GM18867 (cell line): ENCODE data around the gene TMEM100.

Experiments used
- ATAC-seq: cut with Tn5 transposase; IDR thresholded peaks from one replicate; pipeline ENCODE4 v1.9.1; 2021; ENCODE audit warnings: mild to moderate bottlenecking, moderate library complexity; ENCODE audit not compliant: unreplicated experiment

The TMEM100 gene

DNA sequence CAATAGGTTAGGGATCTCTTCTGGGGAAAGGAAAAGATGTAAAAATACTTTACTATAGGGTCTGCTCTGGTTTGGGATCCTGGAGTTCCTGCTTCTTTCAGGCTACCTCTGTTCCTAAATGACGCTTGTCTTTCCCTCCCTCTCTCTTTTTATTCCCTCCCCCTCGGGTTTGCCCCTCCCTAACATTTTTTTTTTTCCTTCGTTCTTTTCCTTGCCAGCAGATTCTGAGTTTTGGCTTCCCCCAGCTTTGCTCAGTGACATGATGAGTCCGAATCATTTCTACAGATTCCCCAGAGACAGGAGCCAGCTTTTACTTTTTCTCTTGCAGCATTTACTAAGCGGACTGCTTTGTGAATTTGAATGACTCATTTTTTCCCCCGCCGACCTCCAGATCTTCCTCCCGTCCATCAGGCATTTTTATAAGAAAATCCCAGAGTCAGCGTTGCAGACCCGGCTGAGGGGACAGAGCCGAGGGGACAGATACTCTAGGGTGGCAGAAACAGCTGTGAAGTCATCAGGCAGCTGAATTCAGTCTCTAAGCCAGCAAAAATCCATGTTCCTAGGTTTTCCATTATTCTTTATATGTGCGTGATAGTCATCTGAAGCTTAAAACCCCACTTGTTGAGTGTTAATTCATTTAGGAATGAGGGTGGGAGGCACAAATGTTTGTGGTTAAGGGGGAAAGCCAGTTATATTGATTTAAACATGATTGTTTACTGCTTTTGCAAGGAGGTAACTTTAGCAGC lies at the start of gene TMEM100:
Gene TMEM100 (minus strand): TSS at position 123 of the 746 bp plus-strand sequence. CDS start 1,794 bp downstream, outside the sequence.
- no peak for ATAC-seq

GRCh38 chr17:55772086-55772485 lies 49.4 kb upstream of the TMEM100 start:
- ATAC-seq = no peak

GRCh38 chr17:55770196-55770870 lies 47.7 kb upstream of the TMEM100 start:
- no peak for ATAC-seq

GRCh38 chr17:55769625-55770000 lies 46.9 kb upstream of the TMEM100 start:
- no peak for ATAC-seq

DNA sequence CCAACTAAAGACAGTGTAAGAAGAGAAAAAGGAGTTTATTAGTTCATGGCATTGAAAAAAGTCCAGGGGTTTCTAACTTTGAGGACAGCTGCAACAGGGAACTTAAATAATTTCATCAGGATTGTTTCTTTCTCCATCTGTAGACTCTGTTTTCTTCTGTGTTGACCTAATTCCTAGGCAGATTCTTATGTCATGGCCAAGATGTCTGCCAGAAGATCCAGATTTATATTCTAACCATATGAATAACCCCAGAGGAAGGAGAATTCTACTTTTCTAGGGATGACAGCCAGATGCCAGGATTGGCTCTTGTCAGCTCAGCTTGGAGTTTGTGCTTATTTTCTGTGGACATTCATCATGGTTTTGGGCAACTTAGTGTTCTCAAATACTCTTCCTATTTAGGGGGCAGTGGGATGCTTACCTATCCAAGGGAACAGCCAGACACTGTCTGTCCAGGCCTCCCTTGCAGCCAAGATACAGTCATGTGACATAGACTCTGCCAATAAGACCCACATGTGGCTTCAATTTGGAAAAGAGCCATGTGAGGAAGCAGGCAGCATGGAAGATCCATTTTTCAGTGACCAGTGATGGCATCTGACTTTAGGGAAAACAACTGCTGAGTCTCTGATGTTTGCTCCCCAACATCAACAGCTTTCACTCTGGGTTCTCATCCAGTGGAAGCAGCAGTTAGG lies 46.4 kb upstream of the TMEM100 start:
- no peak for ATAC-seq

DNA sequence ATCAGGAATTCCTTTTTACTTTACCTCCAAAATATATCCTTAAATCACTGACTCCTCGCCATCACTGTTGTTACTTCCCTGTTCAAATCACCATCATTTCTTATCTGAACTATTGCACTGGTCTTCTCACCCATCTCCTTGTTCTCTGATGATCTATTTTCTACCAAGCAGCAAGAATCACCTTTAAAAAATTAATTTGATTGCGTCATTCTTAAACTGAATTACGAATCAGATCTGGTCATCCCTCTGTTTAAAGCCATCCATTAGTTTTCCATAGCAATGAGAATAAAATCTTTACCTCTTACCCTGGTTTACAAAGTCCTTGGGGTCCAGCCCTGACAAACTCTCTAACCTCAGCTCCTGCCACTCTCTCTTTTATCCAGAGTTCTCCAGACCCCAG lies 42.8 kb upstream of the TMEM100 start:
- ATAC-seq = no peak

DNA sequence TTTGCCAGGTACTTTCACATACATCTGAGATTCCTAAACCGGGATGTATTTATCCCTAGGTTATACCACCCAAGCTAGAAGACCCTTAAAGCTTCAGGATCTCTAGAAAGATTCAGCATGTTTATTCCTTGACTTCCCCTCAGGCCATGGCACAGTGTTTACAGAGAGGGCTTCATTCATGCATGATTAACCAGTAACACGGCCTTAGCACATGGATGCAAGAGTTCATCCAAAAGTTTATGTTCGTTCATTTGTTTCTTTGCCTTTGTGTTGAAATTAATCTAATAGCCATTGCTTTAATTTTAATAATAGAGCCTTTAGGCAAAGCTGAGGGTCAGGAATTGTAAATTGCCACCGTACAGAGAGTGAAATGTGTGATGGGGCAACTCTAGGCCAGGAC lies 41.9 kb upstream of the TMEM100 start:
- no peak for ATAC-seq

DNA sequence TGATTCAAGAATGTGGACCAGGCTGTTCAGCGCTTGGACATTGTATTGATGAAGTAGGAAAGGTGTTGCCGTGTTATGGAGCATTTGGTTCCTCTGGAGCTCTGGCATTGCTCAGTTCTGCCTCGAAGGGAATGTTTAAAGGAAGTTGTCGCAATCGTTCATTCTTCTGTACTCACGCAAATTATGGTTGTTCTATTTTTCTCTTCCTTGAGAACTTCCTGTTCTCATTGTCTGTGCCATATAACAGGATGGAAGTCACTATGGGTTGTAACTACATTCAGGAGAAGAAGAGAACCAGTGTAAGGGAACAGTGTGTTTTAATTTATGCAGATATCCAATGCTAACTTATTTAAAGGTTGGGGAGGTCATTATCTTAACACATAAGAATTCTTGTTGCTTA lies 41.2 kb upstream of the TMEM100 start:
- ATAC-seq = no peak

GRCh38 chr17:55762086-55762858 lies 39.6 kb upstream of the TMEM100 start:
- ATAC-seq = no peak

DNA sequence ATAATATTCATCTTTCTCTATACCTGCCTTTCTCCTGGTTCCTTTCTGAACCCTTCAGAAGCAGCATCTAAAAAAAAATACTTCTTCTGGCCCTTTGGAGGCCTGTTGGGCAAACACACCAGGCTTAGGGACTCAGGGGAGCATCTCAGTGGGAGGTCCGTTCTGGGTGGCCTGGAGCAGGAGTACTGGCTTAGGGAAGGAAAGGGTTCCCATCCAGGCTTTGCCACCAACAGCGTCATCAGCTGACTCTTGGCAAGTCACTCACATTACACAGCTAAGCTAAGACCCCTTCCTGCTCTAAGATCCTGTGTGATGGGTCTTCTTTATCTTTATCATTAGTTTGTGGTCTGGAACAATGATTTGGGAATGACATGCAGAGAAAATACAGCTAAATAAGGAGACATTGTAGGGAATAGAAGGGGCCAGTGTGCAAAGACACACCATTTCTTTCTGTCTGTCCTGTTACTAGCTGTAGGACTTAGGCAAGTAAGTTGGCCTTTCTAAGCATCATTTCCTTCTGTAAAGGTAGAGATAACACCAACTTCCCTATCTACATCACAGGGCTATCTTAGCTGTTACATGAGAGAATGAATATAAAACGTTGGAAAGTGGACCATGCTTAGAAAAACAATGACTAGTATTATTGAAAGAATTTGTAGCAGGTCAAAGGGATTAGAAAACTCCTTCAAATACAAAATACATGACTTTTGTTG lies 38.1 kb upstream of the TMEM100 start:
- no peak for ATAC-seq

DNA sequence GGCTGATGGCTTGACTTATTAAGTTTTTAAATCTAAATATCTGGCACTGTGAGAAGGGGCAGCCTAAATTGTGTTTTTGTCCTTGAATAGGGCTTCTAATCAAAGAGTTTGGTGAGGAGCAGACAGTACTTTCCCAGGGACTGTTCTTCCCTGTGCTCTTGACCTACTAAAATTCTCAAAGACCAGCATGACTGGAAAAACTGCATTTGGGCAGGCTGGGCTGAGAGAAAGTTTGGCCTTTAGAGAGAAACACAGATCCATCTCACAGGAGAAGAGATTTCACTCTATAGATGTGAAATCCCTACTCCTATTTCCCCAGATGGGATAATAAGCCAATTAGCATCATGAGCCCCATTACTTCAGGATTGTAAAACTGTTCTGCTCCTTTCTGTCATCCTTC lies 35.5 kb upstream of the TMEM100 start:
- no peak for ATAC-seq

DNA sequence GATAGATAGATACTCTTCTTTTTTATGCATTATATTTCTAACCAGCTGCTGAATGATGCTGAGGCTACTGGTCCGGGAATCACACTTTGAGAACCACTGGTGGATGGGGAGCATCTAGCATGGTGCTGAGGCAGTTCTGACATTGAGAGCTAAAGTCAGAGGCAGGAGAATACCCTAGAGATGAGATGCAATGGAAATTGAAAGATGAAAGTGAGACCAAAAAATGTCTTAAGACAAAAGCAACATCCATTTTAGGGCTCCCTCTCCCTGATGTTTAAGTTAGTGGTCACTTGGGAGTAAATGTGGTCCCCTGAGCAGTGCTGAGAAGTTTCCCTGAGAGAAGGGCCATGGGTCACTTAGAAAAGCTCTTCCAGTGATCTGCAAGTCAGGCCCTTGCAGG lies 35.0 kb upstream of the TMEM100 start:
- ATAC-seq = peak; percentile 53

DNA sequence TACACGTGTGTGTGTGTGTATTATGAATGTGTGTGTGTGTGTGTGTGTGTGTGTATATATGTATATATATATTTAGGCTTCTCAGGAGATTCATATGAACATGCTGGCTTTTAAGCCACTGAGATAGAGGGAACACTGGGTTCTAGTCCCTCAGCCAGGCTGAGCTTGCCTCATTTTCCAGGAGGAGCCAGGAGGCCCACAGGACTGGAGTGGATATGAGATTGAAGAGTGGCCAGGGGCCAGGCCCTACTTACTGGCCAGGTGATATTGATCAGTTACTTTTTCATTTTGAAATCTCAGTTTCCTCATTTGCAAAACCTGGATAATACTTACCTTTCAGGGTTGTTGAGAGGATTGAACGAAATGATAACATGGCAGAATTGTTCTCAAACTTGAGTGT lies 34.0 kb upstream of the TMEM100 start:
- no peak for ATAC-seq

DNA sequence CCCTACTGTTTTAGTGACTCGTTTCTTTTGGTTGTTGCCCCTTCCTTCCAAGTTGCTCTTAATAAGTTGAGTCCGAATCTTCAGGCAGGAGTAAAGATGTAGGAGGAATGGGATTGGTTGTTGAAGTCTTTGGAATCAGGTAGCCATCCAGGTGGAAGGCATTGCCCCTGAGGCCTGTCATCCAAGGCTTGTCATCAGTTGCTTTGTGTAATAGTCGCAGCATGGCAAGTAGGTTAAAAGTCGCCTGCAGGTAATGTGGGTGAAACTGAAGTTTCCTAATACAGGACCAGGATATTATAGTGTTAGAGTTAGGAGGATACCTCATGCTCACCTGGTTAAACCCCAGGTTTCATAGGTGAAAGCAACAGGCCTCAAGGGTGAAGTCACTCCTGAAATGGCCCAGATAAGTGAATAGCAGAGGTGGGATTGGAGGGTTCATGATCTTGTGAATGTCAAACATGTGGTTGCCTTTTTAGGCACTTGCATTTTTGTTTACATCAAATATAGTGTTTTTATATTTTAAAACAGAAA lies 29.1 kb upstream of the TMEM100 start:
- no peak for ATAC-seq

- ATAC-seq = peak; percentile 99
Observed at GRCh38 chr17:55750750-55751657, 28.3 kb upstream of the TMEM100 start, which contains the start of gene PCTP. PCTP (plus strand) TSS chr17:55751051; CDS start chr17:55751104, 53 bp downstream.

- no peak for ATAC-seq
Observed at GRCh38 chr17:55749985-55750384, 27.3 kb upstream of the TMEM100 start.

DNA sequence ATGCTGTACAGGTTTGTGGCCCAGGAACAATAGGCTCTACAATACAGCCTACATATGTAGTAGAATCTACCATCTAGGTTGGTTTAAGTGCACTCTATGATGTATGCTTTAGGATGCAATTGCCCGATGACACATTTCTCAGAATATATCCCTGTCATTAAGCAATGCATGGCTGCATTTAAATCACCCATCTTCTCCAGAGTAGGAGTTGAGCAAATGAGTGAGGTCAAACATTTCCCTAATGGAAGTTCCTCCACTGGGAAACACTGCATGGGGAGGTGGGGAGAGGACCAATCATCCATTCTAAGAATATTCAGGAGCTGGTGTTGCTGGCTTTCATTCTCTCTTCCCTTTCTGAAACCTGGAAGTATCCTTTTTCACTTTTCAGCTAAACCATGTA lies 26.2 kb upstream of the TMEM100 start:
- no peak for ATAC-seq

GRCh38 chr17:55747209-55747608 lies 24.5 kb upstream of the TMEM100 start:
- ATAC-seq = no peak

GRCh38 chr17:55746466-55746865 lies 23.8 kb upstream of the TMEM100 start:
- ATAC-seq = no peak
